Measurements from ENCODE around the gene RND3.

The RND3 gene

DNA sequence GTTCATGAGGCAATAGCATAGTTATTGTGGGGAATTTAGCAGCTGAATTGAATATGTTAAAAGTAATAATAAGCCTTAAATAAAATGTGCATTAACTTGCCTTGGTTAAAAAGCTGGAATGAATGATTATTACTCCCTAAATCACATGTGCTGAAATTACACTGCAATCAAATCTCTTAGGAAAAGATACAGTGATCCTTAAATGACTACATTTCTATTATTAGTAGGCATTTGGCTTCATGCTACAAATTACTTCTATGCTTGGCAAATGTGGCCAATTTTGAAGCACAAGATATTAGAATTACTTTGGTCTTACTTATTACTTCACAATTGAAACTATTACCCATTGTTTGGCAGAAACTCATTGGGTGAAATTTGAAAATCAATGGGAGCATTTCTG is 5.4 kb downstream of the RND3 start:
- no peak overlapping the region for H3K27ac ChIP-seq (ENCODE audit: low read length)
- no peak overlapping the region for H3K4me3 ChIP-seq (ENCODE audit: low read depth in 1 of 2, low read length in 2 of 2)

DNA sequence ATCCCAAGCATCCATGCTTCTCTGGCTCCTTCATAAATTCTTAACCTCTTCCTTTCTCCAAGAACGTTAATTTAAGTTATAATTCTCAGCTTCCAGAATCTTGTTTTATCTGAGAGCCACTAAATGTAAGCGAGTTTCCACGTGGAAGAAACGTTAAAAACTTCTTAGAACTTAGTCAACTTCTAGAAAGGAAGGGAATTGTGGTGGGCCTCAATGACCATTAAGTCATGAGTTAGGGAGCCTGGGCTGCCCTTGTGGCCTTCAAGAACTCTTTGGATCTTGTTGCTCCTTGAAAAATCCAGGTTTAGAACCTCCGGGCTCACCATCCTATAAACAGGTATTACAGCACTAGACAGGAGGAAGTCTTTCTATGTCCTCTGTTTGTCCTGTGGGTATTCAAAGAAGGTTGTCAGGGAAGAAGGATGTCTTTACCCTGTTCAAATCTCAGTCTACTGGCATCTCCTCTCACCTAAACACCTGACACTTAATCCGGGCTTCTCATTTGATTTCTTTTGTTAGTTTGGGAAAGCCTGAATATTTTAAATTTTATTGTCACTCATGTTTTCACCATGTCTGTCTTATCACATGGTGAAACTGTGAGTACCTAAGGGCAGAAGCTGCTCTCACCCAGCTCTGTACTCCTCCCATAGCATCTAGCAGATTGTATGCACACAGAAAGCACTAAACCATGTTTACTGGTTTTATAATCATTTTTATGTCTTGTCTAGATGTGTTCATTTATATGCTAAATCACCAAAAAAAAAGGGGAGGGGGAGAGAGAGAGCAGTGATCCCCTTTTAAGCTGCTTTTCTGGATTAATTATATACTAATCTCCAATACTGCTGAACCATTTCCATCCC is 6.3 kb downstream of the RND3 start:
- Histone ChIP-seq H3K27me3 (ENCODE audit: insufficient read depth, low read length, poor library complexity) (no peaks in the 10 kb centered on the region), H3K4me3 (ENCODE audit: low read depth in 1 of 2, low read length in 2 of 2) (no peak overlapping the region), H2AFZ (ENCODE audit: low read depth, low read length) (no peak overlapping the region), H3K36me3 (ENCODE audit: insufficient read depth, low read length) (no peaks in the 10 kb centered on the region), H3K9me3 (ENCODE audit: insufficient read depth, low read length, severe bottlenecking) (peaks cover 8% of the 10 kb centered on the region), H3K27ac (ENCODE audit: low read length) (no peak overlapping the region), H4K20me1 (ENCODE audit: insufficient read depth, low read length) (no peaks in the 10 kb centered on the region), H3K4me2 (ENCODE audit: insufficient read depth, low read length) (no peak overlapping the region), H3K4me1 (ENCODE audit: insufficient read depth, low read length) (0 out of 2 replicates have a peak, but pooled peaks cover 2% of the 10 kb centered on the region), H3K9ac (ENCODE audit: low read depth, low read length) (no peak overlapping the region), H3K79me2 (ENCODE audit: insufficient read depth, low read length) (no peaks in the 10 kb centered on the region)
- ATAC-seq (ENCODE audit: insufficient read depth, low read depth) (no peak), DNase-seq (no peak)
- TF ChIP-seq EZH2 (IDR thresholded peaks at IDR 0.05; ENCODE audit: borderline replicate concordance, low read depth, low read length, severe bottlenecking) = no peak
- TF ChIP-seq, protein P1, sequence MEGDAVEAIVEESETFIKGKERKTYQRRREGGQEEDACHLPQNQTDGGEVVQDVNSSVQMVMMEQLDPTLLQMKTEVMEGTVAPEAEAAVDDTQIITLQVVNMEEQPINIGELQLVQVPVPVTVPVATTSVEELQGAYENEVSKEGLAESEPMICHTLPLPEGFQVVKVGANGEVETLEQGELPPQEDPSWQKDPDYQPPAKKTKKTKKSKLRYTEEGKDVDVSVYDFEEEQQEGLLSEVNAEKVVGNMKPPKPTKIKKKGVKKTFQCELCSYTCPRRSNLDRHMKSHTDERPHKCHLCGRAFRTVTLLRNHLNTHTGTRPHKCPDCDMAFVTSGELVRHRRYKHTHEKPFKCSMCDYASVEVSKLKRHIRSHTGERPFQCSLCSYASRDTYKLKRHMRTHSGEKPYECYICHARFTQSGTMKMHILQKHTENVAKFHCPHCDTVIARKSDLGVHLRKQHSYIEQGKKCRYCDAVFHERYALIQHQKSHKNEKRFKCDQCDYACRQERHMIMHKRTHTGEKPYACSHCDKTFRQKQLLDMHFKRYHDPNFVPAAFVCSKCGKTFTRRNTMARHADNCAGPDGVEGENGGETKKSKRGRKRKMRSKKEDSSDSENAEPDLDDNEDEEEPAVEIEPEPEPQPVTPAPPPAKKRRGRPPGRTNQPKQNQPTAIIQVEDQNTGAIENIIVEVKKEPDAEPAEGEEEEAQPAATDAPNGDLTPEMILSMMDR (IDR thresholded peaks at IDR 0.05; ENCODE audit: borderline replicate concordance, extremely low read depth, low read length, poor library complexity, severe bottlenecking) = no peak

More for the DNA sequence above, 5.4 kb downstream of the RND3 start:
- no peak overlapping the region for H2AFZ ChIP-seq (ENCODE audit: low read depth, low read length)
- H3K27me3 ChIP-seq (ENCODE audit: insufficient read depth, low read length, poor library complexity) = no peaks in the 10 kb centered on the region
- H4K20me1 ChIP-seq (ENCODE audit: insufficient read depth, low read length) = no peaks in the 10 kb centered on the region
- ATAC-seq (ENCODE audit: insufficient read depth, low read depth) = no peak
- H3K9me3 ChIP-seq (ENCODE audit: insufficient read depth, low read length, severe bottlenecking) = peaks cover 14% of the 10 kb centered on the region
- no peaks in the 10 kb centered on the region for H3K36me3 ChIP-seq (ENCODE audit: insufficient read depth, low read length)
- no peak overlapping the region for H3K9ac ChIP-seq (ENCODE audit: low read depth, low read length)
- H3K4me2 ChIP-seq (ENCODE audit: insufficient read depth, low read length) = no peak overlapping the region
- no peak for TF ChIP-seq EZH2 (IDR thresholded peaks at IDR 0.05; ENCODE audit: borderline replicate concordance, low read depth, low read length, severe bottlenecking)
- TF ChIP-seq, protein P1 (IDR thresholded peaks at IDR 0.05; ENCODE audit: borderline replicate concordance, extremely low read depth, low read length, poor library complexity, severe bottlenecking) = no peak
- no peaks in the 10 kb centered on the region for H3K4me1 ChIP-seq (ENCODE audit: insufficient read depth, low read length)
- DNase-seq = no peak
- H3K79me2 ChIP-seq (ENCODE audit: insufficient read depth, low read length) = no peaks in the 10 kb centered on the region

DNA sequence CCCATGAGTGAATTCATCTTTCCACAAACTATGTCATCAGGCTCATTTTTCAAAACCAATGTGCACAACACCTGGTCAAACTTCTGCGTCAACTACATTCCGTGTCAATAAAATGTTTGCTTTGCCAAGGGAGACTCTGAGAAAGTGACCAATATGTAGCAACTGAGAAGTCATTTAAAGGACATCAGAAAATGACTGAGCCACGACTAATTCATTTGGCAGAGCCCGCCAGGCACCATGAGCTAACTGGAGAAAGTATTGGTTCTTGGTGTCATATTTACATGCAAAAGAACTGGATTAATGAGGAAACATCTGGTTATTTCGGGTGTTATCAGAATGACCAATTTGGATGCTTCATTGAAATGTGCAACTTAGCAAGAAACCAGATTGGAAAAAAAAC is 7.2 kb downstream of the RND3 start:
- Histone ChIP-seq H3K4me2 (ENCODE audit: insufficient read depth, low read length) (no peak overlapping the region), H3K27me3 (ENCODE audit: insufficient read depth, low read length, poor library complexity) (no peaks in the 10 kb centered on the region), H3K9me3 (ENCODE audit: insufficient read depth, low read length, severe bottlenecking) (peaks cover under 1% of the 10 kb centered on the region), H3K79me2 (ENCODE audit: insufficient read depth, low read length) (no peaks in the 10 kb centered on the region), H3K27ac (ENCODE audit: low read length) (no peak overlapping the region), H2AFZ (ENCODE audit: low read depth, low read length) (no peak overlapping the region), H3K9ac (ENCODE audit: low read depth, low read length) (no peak overlapping the region), H3K4me1 (ENCODE audit: insufficient read depth, low read length) (peaks cover 11% of the 10 kb centered on the region; the same call in 1 of the 2 replicates), H3K4me3 (ENCODE audit: low read depth in 1 of 2, low read length in 2 of 2) (no peak overlapping the region), H4K20me1 (ENCODE audit: insufficient read depth, low read length) (no peaks in the 10 kb centered on the region), H3K36me3 (ENCODE audit: insufficient read depth, low read length) (no peaks in the 10 kb centered on the region)
- ATAC-seq (ENCODE audit: insufficient read depth, low read depth) = no peak
- no peak for DNase-seq
- TF ChIP-seq, protein P1 (IDR thresholded peaks at IDR 0.05; ENCODE audit: borderline replicate concordance, extremely low read depth, low read length, poor library complexity, severe bottlenecking) = no peak
- no peak for TF ChIP-seq EZH2 (IDR thresholded peaks at IDR 0.05; ENCODE audit: borderline replicate concordance, low read depth, low read length, severe bottlenecking)

Data from DND-41 (cell line).